Mesodermal cell (in vitro differentiated cells): ENCODE measurements around the gene GNAL.
"Not testable (repeated sequence)": the region's sequence is repeated elsewhere in the genome, so short reads cannot be mapped to it uniquely, and the experiment has no call there.

Experiments
- H3K27ac ChIP-seq: 2 replicates; pipeline ENCODE4 v1.7.0; 2013; ENCODE audit warnings: mild to moderate bottlenecking, low read depth, low read length, moderate library complexity; ENCODE audit not compliant: severe bottlenecking
- H3K36me3 ChIP-seq: 2 replicates; pipeline ENCODE4 v1.7.1; 2013; ENCODE audit warnings: mild to moderate bottlenecking, low read length, moderate library complexity; ENCODE audit not compliant: control insufficient read depth, insufficient read depth
- H3K4me1 ChIP-seq: one replicate; pipeline ENCODE4 v1.7.1; 2013; ENCODE audit warnings: mild to moderate bottlenecking, low read length; ENCODE audit not compliant: insufficient read depth, control insufficient read depth, poor library complexity, severe bottlenecking
- H3K4me3 ChIP-seq: 2 replicates; pipeline ENCODE4 v1.7.0; 2013; ENCODE audit warnings: low read length, control low read depth, mild to moderate bottlenecking; ENCODE audit not compliant: insufficient read depth, poor library complexity, severe bottlenecking; ENCODE audit errors: extremely low read depth
- H3K9me3 ChIP-seq: 2 replicates; pipeline ENCODE4 v1.7.1; 2013; ENCODE audit warnings: mild to moderate bottlenecking, low read length, moderate library complexity; ENCODE audit not compliant: control insufficient read depth
- WGBS, 2 experiments: methylation state at CpG; one replicate each; pipeline ENCODE4 v1.1.5; 2013; ENCODE audit warnings: missing lambda C conversion rate in 2 of 2; ENCODE audit not compliant: insufficient coverage in 2 of 2; 5-methylcytosine and 5-hydroxymethylcytosine counted together

GNAL gene

GRCh38 chr18:11689669-11690565, 853 bp downstream of the GNAL start:
- Histone ChIP-seq H3K9me3 (no peaks in the 10 kb centered on the region), H3K4me3 (peak overlapping the region; percentile 64), H3K4me1 (no peaks in the 10 kb centered on the region), H3K27ac (no peak overlapping the region), H3K36me3 (no peaks in the 10 kb centered on the region)
- WGBS, 2 experiments = 1% methylated on average over 35 to 64 of the region's 72 CpGs

DNA sequence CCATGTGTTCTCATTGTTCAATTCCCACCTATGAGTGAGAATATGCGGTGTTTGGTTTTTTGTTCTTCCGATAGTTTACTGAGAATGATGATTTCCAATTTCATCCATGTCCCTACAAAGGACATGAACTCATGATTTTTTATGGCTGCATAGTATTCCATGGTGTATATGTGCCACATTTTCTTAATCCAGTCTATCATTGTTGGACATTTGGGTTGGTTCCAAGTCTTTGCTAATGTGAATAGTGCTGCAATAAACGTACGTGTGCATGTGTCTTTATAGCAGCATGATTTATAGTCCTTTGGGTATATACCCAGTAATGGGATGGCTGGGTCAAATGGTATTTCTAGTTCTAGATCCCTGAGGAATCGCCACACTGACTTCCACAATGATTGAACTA, 1.6 kb downstream of the GNAL start:
- WGBS, 2 experiments = no CpG with 5 or more reads among the region's 5 CpGs
- H3K4me1 ChIP-seq, H3K4me3 ChIP-seq, H3K9me3 ChIP-seq, H3K27ac ChIP-seq, H3K36me3 ChIP-seq: not testable (repeated sequence)

DNA sequence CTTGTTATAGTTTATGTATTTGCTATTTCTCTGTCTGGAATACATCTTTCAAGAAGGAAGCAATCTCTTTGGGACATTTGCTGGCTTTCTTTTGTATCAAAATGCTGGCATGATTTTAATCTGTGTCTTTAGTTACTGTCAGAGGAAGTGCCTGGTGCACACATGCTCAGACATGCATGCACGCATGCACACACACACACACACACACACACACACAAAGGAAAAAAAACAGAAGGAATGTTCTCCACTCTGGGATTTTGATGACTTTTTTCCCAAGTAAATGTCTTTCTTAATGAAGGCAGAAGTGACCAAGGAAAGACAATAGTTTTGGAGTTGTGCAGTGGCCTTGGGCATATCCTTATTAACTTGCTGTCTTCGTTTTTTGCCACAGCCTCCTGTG, 6.7 kb downstream of the GNAL start:
- WGBS, 2 experiments = 100% methylated on average over 1 of the region's 2 CpGs
- Histone ChIP-seq H3K9me3 (no peaks in the 10 kb centered on the region), H3K4me3 (no peak overlapping the region), H3K27ac (no peak overlapping the region), H3K4me1 (no peaks in the 10 kb centered on the region), H3K36me3 (no peaks in the 10 kb centered on the region)

DNA sequence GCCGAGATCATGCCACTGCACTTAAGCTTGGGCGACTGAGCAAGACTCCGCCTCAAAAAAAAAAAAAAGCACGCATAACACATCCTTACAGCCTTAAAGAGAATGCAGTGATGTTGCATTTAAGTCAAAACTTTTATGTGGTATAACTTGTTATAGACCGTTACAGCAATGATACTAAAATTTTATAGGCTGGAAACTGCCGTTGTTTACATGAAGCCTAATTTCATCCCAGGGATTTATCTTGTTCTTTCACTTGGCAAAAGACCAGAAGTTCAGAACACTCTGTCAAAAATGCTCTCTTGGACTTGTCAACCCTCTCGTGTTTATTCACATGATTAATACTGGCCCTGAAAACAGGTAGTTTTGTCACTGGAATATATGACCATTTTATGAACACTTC, 7.4 kb downstream of the GNAL start:
- WGBS, 2 experiments = 92 to 94% methylated on average over 2 of the region's 7 CpGs
- H3K27ac ChIP-seq = no peak overlapping the region
- no peaks in the 10 kb centered on the region for H3K36me3 ChIP-seq
- no peaks in the 10 kb centered on the region for H3K9me3 ChIP-seq
- H3K4me3 ChIP-seq = no peak overlapping the region
- no peaks in the 10 kb centered on the region for H3K4me1 ChIP-seq

DNA sequence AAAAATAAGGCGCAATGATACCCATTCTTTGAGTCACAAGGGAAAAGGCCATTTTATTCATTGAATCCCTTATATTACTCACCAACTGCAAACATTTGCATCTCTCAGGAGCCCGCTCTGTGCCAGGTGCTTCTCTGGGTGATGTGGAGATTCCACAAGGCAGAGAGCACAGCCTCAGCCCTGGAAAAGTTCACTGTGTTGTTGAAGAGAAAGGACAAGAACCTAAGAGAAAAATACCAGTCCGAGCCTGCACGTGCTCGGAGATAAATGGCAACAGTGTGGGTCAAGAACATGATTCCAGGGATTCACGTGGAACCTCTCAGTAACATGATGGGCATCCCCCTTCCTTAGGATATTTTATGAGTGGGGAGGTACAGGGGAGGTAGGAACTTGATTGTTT, 11.8 kb downstream of the GNAL start:
- WGBS, 2 experiments = 90 to 93% methylated on average over 2 to 4 of the region's 6 CpGs
- H3K4me1 ChIP-seq = no peaks in the 10 kb centered on the region
- no peaks in the 10 kb centered on the region for H3K9me3 ChIP-seq
- H3K4me3 ChIP-seq = no peak overlapping the region
- H3K36me3 ChIP-seq = no peaks in the 10 kb centered on the region
- no peak overlapping the region for H3K27ac ChIP-seq

DNA sequence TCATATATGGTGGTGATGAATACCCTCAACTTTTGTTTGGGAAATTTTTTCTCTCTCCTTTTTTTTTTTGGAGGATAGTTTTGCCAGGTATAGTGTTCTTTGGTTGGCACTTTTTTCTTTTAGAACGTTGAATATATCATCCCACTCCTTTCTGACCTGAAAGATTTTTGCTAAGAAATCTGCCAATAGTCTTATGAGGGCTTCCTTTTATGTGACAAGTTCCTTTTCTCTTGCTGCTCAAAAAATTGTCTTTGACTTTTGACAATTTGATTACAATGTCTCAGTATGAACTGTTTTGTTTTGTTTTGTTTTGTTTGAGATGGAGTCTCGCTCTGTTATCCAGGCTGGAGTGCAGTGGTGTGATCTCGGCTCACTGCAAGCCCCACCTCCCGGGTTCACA, 21.5 kb downstream of the GNAL start:
- H3K4me3 ChIP-seq = no peak overlapping the region
- no peaks in the 10 kb centered on the region for H3K36me3 ChIP-seq
- 86 to 92% methylated on average over 2 of the region's 4 CpGs for WGBS, 2 experiments
- H3K9me3 ChIP-seq = no peaks in the 10 kb centered on the region
- no peaks in the 10 kb centered on the region for H3K4me1 ChIP-seq
- H3K27ac ChIP-seq = no peak overlapping the region

DNA sequence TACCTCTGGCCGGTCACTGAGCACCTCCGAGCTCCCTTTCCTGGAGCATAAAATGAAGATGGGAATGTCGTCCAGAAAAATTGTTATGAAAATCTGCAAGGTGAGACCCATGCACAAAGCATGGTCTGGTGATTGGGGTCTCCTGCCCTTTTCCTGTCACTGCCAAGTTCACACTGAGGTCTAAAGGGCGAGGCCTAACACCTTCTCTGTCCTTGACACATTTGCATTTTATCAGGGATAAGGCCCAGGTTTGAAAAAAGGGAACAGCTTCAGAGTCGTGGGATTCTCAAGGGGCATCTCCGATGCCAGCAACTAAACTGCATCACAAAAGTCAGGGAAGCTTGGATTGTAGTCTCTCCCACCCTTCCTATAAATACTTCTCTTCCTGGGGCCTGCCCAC, 24.7 kb downstream of the GNAL start:
- WGBS, 2 experiments = 58 to 67% methylated on average over 6 of the region's 6 CpGs
- Histone ChIP-seq H3K27ac (no peak overlapping the region), H3K9me3 (no peaks in the 10 kb centered on the region), H3K4me1 (no peaks in the 10 kb centered on the region), H3K36me3 (no peaks in the 10 kb centered on the region), H3K4me3 (no peak overlapping the region)

GRCh38 chr18:11714244-11714918, 25.3 kb downstream of the GNAL start:
- WGBS, 2 experiments = 32 to 43% methylated on average over 5 to 6 of the region's 7 CpGs
- Histone ChIP-seq H3K27ac (no peak overlapping the region), H3K36me3 (no peaks in the 10 kb centered on the region), H3K9me3 (no peaks in the 10 kb centered on the region), H3K4me3 (no peak overlapping the region), H3K4me1 (no peaks in the 10 kb centered on the region)

GRCh38 chr18:11716767-11717315, 27.8 kb downstream of the GNAL start:
- H3K27ac ChIP-seq, H3K9me3 ChIP-seq, H3K4me3 ChIP-seq, H3K36me3 ChIP-seq, H3K4me1 ChIP-seq: not testable (repeated sequence)
- 97 to 98% methylated on average over 11 to 21 of the region's 24 CpGs for WGBS, 2 experiments

- no peaks in the 10 kb centered on the region for H3K36me3 ChIP-seq
- no peaks in the 10 kb centered on the region for H3K4me1 ChIP-seq
- WGBS, 2 experiments = no CpG with 5 or more reads among the region's 2 CpGs
- no peak overlapping the region for H3K4me3 ChIP-seq
- no peak overlapping the region for H3K27ac ChIP-seq
- no peaks in the 10 kb centered on the region for H3K9me3 ChIP-seq
These were observed 30.0 kb downstream of the GNAL start for GRCh38 chr18:11719050-11719449.

- no peak overlapping the region for H3K27ac ChIP-seq
- WGBS, 2 experiments = 96 to 97% methylated on average over 7 of the region's 7 CpGs
- H3K9me3 ChIP-seq = no peaks in the 10 kb centered on the region
- no peaks in the 10 kb centered on the region for H3K4me1 ChIP-seq
- H3K4me3 ChIP-seq = no peak overlapping the region
- no peaks in the 10 kb centered on the region for H3K36me3 ChIP-seq
These were observed 30.6 kb downstream of the GNAL start for GRCh38 chr18:11719621-11720020.
